Skeletal muscle satellite cell (primary cell): Measurements from ENCODE around the gene SV2C.
"Not testable (repeated sequence)": the region's sequence is repeated elsewhere in the genome, so short reads cannot be mapped to it uniquely, and the experiment has no call there.

ENCODE experiments used
- H3K27me3 ChIP-seq: 2 replicates; pipeline ENCODE4 v1.7.0; 2013; ENCODE audit warnings: low read length; ENCODE audit not compliant: control insufficient read depth, insufficient read depth
- H3K36me3 ChIP-seq: 2 replicates; pipeline ENCODE4 v1.7.0; 2013; ENCODE audit warnings: mild to moderate bottlenecking, control low read depth, low read length; ENCODE audit not compliant: insufficient read depth
- H3K4me1 ChIP-seq: 2 replicates; pipeline ENCODE4 v1.7.0; 2013; ENCODE audit warnings: low read length; ENCODE audit not compliant: control insufficient read depth, insufficient read depth
- H3K4me2 ChIP-seq: 2 replicates; pipeline ENCODE4 v1.7.0; 2013; ENCODE audit warnings: mild to moderate bottlenecking, low read length
- H3K4me3 ChIP-seq: 2 replicates; pipeline ENCODE4 v1.7.0; 2013; ENCODE audit warnings: low read length
- H3K9ac ChIP-seq: 2 replicates; pipeline ENCODE4 v1.7.0; 2013; ENCODE audit warnings: mild to moderate bottlenecking, low read depth, low read length, moderate library complexity
- H3K9me3 ChIP-seq: replicated peaks from 2 replicates; pipeline ENCODE4 v1.7.0; 2013; ENCODE audit warnings: mild to moderate bottlenecking, control low read depth, low read length

SV2C gene

DNA sequence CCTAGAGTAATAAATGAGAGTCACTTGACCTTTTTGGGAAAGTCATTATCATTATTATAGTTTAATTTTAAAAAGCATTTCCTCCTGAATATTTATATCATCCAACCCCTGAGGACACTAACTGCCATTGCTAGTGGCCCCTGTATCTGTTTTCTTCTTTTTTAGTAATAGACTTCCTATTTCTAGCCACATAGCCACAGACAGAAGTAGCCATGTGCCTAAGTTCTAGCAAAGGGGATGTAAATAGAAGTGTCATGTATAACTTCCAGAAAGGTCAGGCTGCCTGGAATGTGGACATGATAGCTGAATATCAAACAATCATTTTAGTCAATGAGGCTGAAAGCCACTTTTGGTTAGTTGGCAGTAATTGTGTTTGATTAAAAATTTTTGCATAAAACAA lies 282.4 kb downstream of the SV2C start:
- Histone ChIP-seq H3K36me3 (no peaks in the 10 kb centered on the region), H3K9ac (no peak overlapping the region), H3K4me1 (no peaks in the 10 kb centered on the region), H3K4me3 (no peak overlapping the region), H3K9me3 (no peaks in the 10 kb centered on the region), H3K27me3 (no peaks in the 10 kb centered on the region), H3K4me2 (no peak overlapping the region)

GRCh38 chr5:76366596-76366995 lies 283.4 kb downstream of the SV2C start:
- no peak overlapping the region for H3K9ac ChIP-seq
- no peak overlapping the region for H3K4me3 ChIP-seq
- no peaks in the 10 kb centered on the region for H3K9me3 ChIP-seq
- H3K4me2 ChIP-seq: no peak overlapping the region
- no peaks in the 10 kb centered on the region for H3K36me3 ChIP-seq
- H3K4me1 ChIP-seq: no peaks in the 10 kb centered on the region
- no peaks in the 10 kb centered on the region for H3K27me3 ChIP-seq

DNA sequence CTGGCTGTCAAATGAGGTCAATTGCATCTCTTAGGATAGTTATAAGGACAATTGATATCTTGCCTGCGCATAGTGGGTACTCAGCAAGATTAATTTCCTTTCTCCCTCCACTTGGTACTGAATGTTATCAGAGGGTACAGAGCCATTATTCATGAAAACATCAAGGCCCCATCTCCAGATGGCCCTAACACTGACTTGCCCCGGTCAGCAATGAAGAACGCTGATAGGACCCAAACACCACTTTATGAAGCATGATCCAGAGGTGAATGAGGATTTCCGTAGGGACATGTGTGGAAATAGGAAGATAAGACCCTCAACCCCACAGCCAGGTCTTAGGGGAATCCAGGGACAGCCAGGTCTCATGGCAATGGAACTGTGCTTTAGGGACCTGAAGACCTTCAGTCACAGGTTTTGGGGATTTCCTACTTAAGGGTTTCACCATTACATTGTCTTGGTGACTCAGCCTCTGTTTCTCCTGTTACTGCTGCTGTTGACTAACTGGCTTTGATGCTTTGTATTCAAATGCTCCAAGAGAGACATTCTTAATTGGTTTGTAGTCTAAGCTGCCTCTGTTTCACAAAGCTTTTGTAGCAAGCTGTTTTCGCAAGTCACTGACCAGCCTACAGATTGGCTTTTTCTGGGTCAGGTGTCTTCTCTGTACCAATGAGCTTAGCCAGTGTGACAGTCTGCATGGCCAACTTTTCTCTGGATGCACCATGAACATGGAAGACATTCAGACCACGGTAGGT lies 284.6 kb downstream of the SV2C start:
- no peak overlapping the region for H3K4me2 ChIP-seq
- no peaks in the 10 kb centered on the region for H3K36me3 ChIP-seq
- H3K9ac ChIP-seq: no peak overlapping the region
- H3K27me3 ChIP-seq: no peaks in the 10 kb centered on the region
- no peak overlapping the region for H3K4me3 ChIP-seq
- no peaks in the 10 kb centered on the region for H3K9me3 ChIP-seq
- peaks cover 6% of the 10 kb centered on the region for H3K4me1 ChIP-seq

DNA sequence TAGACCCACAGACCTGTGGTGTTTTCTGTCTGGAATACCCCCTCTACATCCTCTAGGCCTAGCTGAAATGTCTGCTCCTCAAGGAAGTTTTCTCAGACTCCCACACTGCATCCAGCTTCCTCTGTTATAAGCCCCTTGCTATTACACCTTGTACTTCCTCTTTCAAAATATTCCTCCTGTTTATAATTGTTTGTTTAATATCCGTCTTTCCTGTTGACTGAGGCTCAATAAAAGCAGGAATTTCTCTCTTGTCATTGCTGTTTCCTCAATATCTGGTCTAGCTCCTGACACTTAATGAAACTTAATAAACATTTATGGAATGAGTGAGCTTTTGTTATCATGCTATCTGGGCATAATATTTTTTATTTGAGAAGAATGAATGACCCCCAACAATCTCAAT lies 285.8 kb downstream of the SV2C start:
- H3K4me2 ChIP-seq: no peak overlapping the region
- no peaks in the 10 kb centered on the region for H3K36me3 ChIP-seq
- peaks cover 7% of the 10 kb centered on the region for H3K4me1 ChIP-seq
- no peak overlapping the region for H3K9ac ChIP-seq
- H3K27me3 ChIP-seq: no peaks in the 10 kb centered on the region
- no peaks in the 10 kb centered on the region for H3K9me3 ChIP-seq
- no peak overlapping the region for H3K4me3 ChIP-seq

DNA sequence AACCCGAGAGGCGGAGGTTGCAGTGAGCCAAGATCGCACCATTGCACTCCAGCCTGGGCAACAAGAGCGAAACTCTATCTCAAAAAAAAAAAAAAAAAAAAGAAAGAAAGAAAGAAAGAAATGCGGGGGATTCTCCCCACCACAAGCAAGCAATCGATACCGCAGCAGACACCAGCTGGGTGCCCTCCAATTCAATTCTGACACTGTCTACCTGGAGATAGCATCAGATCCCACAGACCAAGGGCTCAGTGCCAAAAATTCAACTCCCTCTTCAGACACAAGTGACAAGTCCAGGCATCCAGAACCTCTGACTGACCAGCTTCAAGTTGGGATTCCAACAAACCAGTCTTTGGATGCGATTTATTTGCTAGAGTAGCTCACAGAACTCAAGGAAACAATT lies 286.5 kb downstream of the SV2C start:
- not testable (repeated sequence) for H3K36me3 ChIP-seq, H3K27me3 ChIP-seq, H3K4me3 ChIP-seq, H3K9ac ChIP-seq, H3K9me3 ChIP-seq, H3K4me1 ChIP-seq, H3K4me2 ChIP-seq

DNA sequence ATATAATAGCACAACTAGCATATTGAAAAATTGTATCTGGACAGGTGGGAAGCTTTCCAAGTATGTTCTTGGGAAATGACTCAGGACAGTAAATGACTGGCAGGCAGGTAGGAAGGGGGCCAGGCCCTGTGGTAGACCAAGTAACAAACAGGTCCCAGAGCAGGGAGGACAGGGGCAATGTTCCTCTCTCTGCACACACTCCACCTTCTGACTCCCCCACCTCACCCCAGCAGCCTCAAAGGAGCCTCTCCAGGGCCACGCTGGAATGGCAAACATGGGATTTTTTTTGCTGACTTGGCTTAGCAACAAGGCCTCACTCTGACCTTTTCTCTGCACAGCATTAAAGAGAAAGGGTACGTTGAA lies 288.8 kb downstream of the SV2C start:
- Histone ChIP-seq H3K9ac (no peak overlapping the region), H3K27me3 (peaks cover 6% of the 10 kb centered on the region), H3K4me3 (no peak overlapping the region)

DNA sequence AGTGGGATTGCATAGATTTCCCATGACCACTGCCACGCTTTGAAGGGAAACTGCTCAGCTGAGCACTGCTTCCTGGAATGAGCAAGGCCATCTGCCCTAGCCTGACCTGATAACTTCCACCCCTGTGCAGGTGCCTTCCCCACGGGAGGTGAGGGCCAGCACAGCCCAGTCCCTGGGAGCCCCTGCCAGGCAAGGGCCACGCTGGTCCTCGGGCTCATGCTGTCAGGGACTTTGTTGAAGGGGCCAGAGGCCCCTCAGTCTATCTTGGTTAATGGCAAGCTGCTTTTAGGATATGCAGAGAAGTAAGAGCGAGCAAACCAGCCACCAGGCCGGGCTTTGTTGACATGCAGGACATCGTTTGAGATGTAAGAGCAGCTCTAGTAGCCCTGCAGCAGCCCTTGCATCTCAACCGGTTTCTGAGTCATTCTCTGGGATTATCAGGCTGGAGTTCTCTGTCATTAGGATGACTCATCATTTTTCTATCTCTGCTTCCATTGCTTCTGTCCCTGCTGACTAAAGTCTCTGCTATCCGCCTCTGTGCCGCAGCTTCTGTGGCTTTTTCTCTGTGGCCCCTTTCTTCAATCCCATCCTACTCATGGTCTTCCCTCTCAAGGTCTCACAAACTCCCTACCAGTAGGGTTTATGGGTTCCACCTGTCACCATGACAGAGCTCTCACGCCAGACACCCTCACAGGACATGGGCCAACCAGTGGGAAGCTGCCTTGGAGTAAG lies 289.3 kb downstream of the SV2C start:
- Histone ChIP-seq H3K9me3 (no peaks in the 10 kb centered on the region), H3K36me3 (no peaks in the 10 kb centered on the region), H3K27me3 (peaks cover 6% of the 10 kb centered on the region), H3K4me2 (no peak overlapping the region), H3K4me1 (peaks cover 7% of the 10 kb centered on the region), H3K9ac (no peak overlapping the region), H3K4me3 (no peak overlapping the region)

More for the DNA sequence above, 288.8 kb downstream of the SV2C start:
- H3K9me3 ChIP-seq: no peaks in the 10 kb centered on the region
- H3K4me2 ChIP-seq: no peak overlapping the region
- H3K36me3 ChIP-seq: no peaks in the 10 kb centered on the region
- H3K4me1 ChIP-seq: peaks cover 7% of the 10 kb centered on the region

DNA sequence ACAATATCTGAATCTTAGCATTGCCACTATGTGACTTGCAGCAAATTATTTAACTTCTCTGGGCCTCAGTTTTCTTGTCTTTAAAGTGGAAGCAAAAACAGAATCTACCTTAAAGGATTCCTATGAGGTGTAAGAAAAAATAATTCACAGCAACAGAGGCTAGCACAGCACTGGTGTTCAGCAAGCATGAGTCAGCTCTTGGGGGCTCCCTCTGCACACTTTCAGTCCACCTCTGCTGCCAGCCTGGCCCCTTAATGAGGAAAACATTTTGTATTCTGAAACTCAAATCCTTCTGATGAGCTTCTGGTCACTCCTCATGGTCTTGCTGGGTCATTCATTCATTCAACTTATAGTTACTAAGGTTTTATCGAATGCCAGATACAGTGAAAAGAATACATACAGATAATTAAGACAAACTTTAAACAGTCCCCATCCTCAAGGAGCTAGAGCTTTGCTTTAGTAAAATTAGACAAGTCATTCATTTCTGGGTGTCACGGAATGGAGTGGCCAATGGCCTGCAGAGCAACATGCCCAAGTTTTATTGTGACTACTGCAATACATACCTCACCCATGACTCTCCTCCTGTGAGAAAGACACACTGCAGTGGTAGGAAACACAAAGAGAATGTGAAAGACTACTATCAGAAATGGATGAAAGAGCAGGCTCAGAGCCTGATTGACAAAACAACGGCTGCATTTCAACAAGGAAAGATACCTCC lies 293.1 kb downstream of the SV2C start:
- H3K4me2 ChIP-seq: no peak overlapping the region
- H3K4me3 ChIP-seq: no peak overlapping the region
- H3K4me1 ChIP-seq: peaks cover 7% of the 10 kb centered on the region
- no peak overlapping the region for H3K9ac ChIP-seq
- H3K36me3 ChIP-seq: no peaks in the 10 kb centered on the region
- H3K27me3 ChIP-seq: peaks cover 6% of the 10 kb centered on the region
- no peaks in the 10 kb centered on the region for H3K9me3 ChIP-seq

- no peak overlapping the region for H3K4me2 ChIP-seq
- H3K4me1 ChIP-seq: peaks cover 7% of the 10 kb centered on the region
- no peaks in the 10 kb centered on the region for H3K9me3 ChIP-seq
- no peaks in the 10 kb centered on the region for H3K36me3 ChIP-seq
- peaks cover 6% of the 10 kb centered on the region for H3K27me3 ChIP-seq
- no peak overlapping the region for H3K9ac ChIP-seq
- no peak overlapping the region for H3K4me3 ChIP-seq
Measured at GRCh38 chr5:76376866-76377230, 293.7 kb downstream of the SV2C start.

- Histone ChIP-seq H3K27me3 (peaks cover 6% of the 10 kb centered on the region), H3K4me1 (no peaks in the 10 kb centered on the region), H3K9ac (no peak overlapping the region), H3K9me3 (no peaks in the 10 kb centered on the region), H3K4me2 (no peak overlapping the region), H3K4me3 (no peak overlapping the region), H3K36me3 (no peaks in the 10 kb centered on the region)
Measured at GRCh38 chr5:76378355-76378754, 295.2 kb downstream of the SV2C start.

DNA sequence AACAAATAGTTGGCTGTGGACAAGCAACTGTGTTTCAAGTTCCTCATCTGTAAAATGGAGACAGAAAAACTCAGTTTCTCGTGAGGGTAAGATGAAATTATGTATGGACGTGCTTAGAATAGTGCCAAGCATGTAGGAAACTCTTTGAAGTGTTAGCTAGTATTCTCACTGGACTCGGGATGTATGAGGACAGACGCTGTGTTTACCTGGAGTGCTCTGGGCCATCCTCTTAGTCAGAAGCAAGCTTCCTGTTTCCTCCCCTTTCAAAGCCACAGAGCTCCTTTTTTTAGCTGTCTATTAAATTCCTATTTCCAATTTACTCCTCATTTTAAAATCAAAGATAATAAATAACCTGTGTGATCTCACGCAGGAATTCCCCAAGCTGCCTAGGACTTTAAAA lies 296.1 kb downstream of the SV2C start:
- no peak overlapping the region for H3K4me2 ChIP-seq
- no peaks in the 10 kb centered on the region for H3K4me1 ChIP-seq
- H3K9ac ChIP-seq: no peak overlapping the region
- H3K4me3 ChIP-seq: no peak overlapping the region
- H3K9me3 ChIP-seq: no peaks in the 10 kb centered on the region
- no peaks in the 10 kb centered on the region for H3K36me3 ChIP-seq
- H3K27me3 ChIP-seq: peaks cover 10% of the 10 kb centered on the region
